ENCODE measurements around the gene SNRPA. TPM values are rescaled to one million over a fixed set of nuclear protein-coding genes. Genes with fewer than 3 reads are reported as not detected.

Gene SNRPA
- total RNA-seq, 4 donors from 2014 or later: 47.3 to 69.1 (median 57.6) TPM

DNA sequence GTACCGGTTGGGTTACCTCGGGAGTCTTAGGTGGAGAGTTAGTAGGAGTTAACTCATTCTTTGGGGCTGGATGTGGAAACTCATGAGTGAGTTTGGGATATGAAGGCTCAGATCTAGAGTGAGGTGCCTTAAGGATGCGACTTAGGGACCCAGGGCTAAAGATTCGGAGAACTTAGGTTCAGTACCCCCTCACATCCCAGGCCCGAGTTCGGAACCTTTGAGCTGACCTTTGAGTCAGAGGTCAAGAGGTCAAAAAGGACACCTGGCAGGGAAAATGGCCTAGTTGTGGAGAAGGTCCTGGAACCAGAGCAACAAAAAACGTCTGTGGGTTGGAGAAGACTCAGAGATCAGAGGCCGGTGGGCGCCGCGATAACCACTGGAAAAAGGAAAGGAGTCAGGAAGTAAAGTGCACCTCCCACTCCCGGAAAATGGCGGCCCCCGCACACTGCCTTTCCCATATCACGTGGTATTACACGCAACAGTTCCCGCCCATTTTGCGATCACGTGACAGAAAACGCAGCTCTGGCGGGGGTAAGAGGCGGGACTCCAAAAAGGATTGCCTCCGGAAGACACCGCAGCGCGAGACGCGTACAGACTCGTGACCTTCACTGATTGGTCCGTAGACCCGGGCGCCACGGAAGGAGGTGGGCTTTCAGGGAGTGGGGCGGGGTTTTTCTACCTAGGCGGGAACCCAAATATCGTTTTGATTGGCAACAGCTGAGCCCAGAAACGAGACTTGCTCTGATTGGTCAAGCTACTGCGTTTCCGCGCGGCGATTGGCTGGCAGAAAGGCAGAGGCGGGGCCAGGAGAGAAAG lies 737 bp upstream of the SNRPA start, which contains the start of gene ACTMAP:
Gene ACTMAP (minus strand): TSS at position 420 of the 816 bp plus-strand sequence. CDS start 674 bp downstream, outside the sequence.
- Histone ChIP-seq H3K4me1 (peaks cover 45 to 61% (median 58%) of the 10 kb centered on the region in 4 donors), H3K36me3 (peaks cover 0 to 12% (median under 1%) of the 10 kb centered on the region in 4 donors), H3K4me3 (peak within 1 kb of the TSS; percentile 65 to 82 (median 72)), H3K9me3 (no peaks in the 10 kb centered on the region), H3K27me3 (no peaks in the 10 kb centered on the region), H3K27ac (replicated peaks in 1 of 4) (peak within 1 kb of the TSS; percentile 89 to 98 (median 92))
- intact Hi-C loops (cut with DNase I): loop anchor here (5.0 kb wide), 2 partner anchors 47 to 67 kb away; partner anchors contain the start of gene EGLN2
- DNase-seq (ENCODE audit: extremely low spot score): peak; percentile 100
- TF ChIP-seq EP300 (IDR thresholded peaks at IDR 0.05): no peak
- TF ChIP-seq POLR2AphosphoS5 (IDR thresholded peaks at IDR 0.05): peak; percentile 94 to 98
- TF ChIP-seq, protein P1, sequence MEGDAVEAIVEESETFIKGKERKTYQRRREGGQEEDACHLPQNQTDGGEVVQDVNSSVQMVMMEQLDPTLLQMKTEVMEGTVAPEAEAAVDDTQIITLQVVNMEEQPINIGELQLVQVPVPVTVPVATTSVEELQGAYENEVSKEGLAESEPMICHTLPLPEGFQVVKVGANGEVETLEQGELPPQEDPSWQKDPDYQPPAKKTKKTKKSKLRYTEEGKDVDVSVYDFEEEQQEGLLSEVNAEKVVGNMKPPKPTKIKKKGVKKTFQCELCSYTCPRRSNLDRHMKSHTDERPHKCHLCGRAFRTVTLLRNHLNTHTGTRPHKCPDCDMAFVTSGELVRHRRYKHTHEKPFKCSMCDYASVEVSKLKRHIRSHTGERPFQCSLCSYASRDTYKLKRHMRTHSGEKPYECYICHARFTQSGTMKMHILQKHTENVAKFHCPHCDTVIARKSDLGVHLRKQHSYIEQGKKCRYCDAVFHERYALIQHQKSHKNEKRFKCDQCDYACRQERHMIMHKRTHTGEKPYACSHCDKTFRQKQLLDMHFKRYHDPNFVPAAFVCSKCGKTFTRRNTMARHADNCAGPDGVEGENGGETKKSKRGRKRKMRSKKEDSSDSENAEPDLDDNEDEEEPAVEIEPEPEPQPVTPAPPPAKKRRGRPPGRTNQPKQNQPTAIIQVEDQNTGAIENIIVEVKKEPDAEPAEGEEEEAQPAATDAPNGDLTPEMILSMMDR (IDR thresholded peaks at IDR 0.05): no peak
- TF ChIP-seq POLR2A (IDR thresholded peaks at IDR 0.05; ENCODE audit: low read depth): peak; percentile 64
- WGBS: under 1% methylated on average over 31 of the region's 43 CpGs

DNA sequence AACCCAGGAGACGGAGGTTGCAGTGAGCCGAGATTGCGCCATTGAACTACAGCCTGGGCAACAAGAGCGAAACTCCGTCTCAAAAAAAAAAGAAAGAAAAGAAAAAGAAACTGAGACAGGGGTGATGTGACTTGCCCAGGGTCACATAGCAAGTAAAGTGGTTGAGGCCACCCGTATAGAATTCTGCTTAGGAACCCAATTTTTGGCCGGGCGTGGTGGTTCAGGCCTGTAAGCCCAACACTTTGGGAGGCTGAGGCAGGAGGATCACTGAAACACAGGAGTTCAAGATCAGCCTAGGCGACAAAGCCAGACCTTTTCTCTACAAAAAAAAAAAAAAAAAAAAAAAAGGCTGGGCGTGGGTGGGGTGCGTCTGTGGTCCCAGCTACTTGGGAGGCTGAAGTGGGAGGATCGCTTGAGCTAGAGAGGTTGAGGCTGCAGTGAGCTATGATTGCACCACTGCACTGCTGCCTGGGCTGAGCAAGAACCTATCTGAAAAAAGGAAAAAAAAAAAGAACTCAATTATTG lies 1.3 kb downstream of the SNRPA start:
- Histone ChIP-seq H3K27ac (replicated peaks in 1 of 4) (peak overlapping the region; percentile 89 to 98 (median 92)), H3K4me1 (peaks cover 51 to 77% (median 71%) of the 10 kb centered on the region in 4 donors), H3K9me3 (no peaks in the 10 kb centered on the region), H3K4me3 (peak overlapping the region; percentile 65 to 82 (median 72)), H3K27me3 (no peaks in the 10 kb centered on the region), H3K36me3 (peaks cover 7 to 33% (median 19%) of the 10 kb centered on the region in 4 donors)
- WGBS: 84% methylated on average over 12 of the region's 12 CpGs
- intact Hi-C loops (cut with DNase I): loop anchor here (5.0 kb wide), 2 partner anchors 45 to 65 kb away; partner anchors contain the start of gene EGLN2
- no peak for TF ChIP-seq POLR2A (IDR thresholded peaks at IDR 0.05; ENCODE audit: low read depth)
- TF ChIP-seq POLR2AphosphoS5 (IDR thresholded peaks at IDR 0.05): no peak
- no peak for TF ChIP-seq EP300 (IDR thresholded peaks at IDR 0.05)
- TF ChIP-seq, protein P1 (IDR thresholded peaks at IDR 0.05): no peak
- no peak for DNase-seq (ENCODE audit: extremely low spot score)

DNA sequence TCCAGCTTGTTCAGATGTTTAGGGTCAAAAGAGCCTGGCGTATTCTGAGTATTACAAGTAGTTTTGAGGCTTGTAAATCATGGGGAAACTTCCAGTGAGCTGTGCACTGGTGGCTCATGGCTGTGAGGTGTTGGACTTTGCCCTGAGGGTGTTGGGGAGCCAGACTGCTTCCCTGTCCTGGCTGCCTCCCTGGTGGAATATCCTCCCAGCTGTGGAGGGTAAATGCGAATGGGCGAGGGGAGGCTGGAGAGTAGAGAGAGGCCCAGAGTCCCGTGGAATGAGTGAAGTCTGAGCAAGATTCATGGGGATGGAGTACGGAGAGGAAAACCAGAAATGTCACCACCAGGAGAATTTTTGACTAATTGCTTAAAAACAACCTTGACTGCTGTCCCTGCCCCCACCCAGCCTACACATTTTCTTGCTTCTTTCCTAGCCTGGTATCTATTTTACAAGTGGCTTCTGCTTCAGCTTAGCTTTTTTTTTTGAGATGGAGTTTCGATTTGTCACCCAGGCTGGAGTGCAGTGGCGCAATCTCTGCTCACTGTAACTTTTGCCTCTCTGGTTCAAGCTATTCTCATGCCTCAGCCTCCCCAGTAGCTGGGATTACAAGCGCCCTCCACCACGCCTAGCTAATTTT lies 3.7 kb downstream of the SNRPA start:
- Histone ChIP-seq H3K27ac (replicated peaks in 1 of 4) (no peak overlapping the region), H3K27me3 (no peaks in the 10 kb centered on the region), H3K4me1 (peaks cover 37 to 60% (median 57%) of the 10 kb centered on the region in 4 donors), H3K36me3 (peaks cover 28 to 57% (median 43%) of the 10 kb centered on the region in 4 donors), H3K4me3 (peak overlapping the region in 3 of 4 donors; percentile 2 to 24 (median 7)), H3K9me3 (no peaks in the 10 kb centered on the region)
- WGBS: 80% methylated on average over 9 of the region's 9 CpGs
- TF ChIP-seq EP300 (IDR thresholded peaks at IDR 0.05): no peak
- TF ChIP-seq, protein P1 (IDR thresholded peaks at IDR 0.05): no peak
- TF ChIP-seq POLR2AphosphoS5 (IDR thresholded peaks at IDR 0.05): no peak
- no peak for TF ChIP-seq POLR2A (IDR thresholded peaks at IDR 0.05; ENCODE audit: low read depth)
- no peak for DNase-seq (ENCODE audit: extremely low spot score)
- intact Hi-C loops (cut with DNase I): loop anchor here (5.0 kb wide), 2 partner anchors 43 to 63 kb away; partner anchors contain the start of gene EGLN2

DNA sequence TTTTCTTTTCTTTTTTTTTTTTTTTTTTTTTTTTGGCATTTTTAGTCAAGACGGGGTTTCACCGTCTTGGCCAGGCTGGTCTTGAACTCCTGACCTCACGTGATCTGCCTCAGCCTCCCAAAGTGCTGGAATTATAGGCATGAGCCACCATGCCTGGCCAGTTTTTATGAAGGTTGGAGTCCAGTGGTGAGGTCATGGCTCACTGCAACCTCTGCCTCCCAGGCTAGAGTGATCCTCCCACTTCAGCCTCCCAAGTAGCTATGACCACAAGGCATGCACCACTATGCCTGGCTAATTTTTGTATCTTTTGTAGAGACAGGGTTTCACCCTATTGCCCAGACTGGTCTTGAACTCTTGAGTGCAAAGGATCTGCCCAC lies 4.2 kb downstream of the SNRPA start:
- Histone ChIP-seq H3K9me3 (no peaks in the 10 kb centered on the region), H3K27me3 (no peaks in the 10 kb centered on the region), H3K4me1 (peaks cover 33 to 56% (median 53%) of the 10 kb centered on the region in 4 donors), H3K27ac (replicated peaks in 1 of 4) (no peak overlapping the region), H3K36me3 (peaks cover 33 to 62% (median 48%) of the 10 kb centered on the region in 4 donors), H3K4me3 (no peak overlapping the region)
- DNase-seq (ENCODE audit: extremely low spot score): no peak
- TF ChIP-seq POLR2AphosphoS5 (IDR thresholded peaks at IDR 0.05) (no peak), POLR2A (IDR thresholded peaks at IDR 0.05; ENCODE audit: low read depth) (no peak), EP300 (IDR thresholded peaks at IDR 0.05) (no peak)
- TF ChIP-seq, protein P1 (IDR thresholded peaks at IDR 0.05): no peak
- WGBS: 100% methylated on average over 3 of the region's 3 CpGs
- intact Hi-C loops (cut with DNase I): no loop called here

Data from esophagus muscularis mucosa (tissue), 4 donors.